ENCODE measurements around the gene LRRIQ1.

LRRIQ1 gene

GRCh38 chr12:85005615-85006014 is 30.5 kb upstream of the LRRIQ1 start:
- DNase-seq: no peak
- no peaks in the 10 kb centered on the region for H3K4me1 ChIP-seq (ENCODE audit: control insufficient read depth, insufficient read depth, low read length, poor library complexity, severe bottlenecking)

GRCh38 chr12:85006206-85006605 is 29.9 kb upstream of the LRRIQ1 start:
- Histone ChIP-seq H3K27me3 (replicated peaks; ENCODE audit: control insufficient read depth, insufficient read depth, low read length, poor library complexity, severe bottlenecking) (no peaks in the 10 kb centered on the region), H3K27ac (ENCODE audit: insufficient read depth, low read length, poor library complexity, severe bottlenecking) (no peak overlapping the region), H3K9me3 (ENCODE audit: control insufficient read depth, low read length) (no peaks in the 10 kb centered on the region), H3K36me3 (ENCODE audit: control insufficient read depth, insufficient read depth, low read length) (no peaks in the 10 kb centered on the region), H3K4me1 (ENCODE audit: control insufficient read depth, insufficient read depth, low read length, poor library complexity, severe bottlenecking) (no peaks in the 10 kb centered on the region), H3K4me3 (ENCODE audit: insufficient read depth, low read depth, low read length, poor library complexity, severe bottlenecking) (no peak overlapping the region)
- no peak for DNase-seq

More at GRCh38 chr12:85005615-85006014, 30.5 kb upstream of the LRRIQ1 start:
- H3K9me3 ChIP-seq (ENCODE audit: control insufficient read depth, low read length): no peaks in the 10 kb centered on the region
- H3K27ac ChIP-seq (ENCODE audit: insufficient read depth, low read length, poor library complexity, severe bottlenecking): no peak overlapping the region
- no peaks in the 10 kb centered on the region for H3K27me3 ChIP-seq (replicated peaks; ENCODE audit: control insufficient read depth, insufficient read depth, low read length, poor library complexity, severe bottlenecking)
- H3K36me3 ChIP-seq (ENCODE audit: control insufficient read depth, insufficient read depth, low read length): no peaks in the 10 kb centered on the region
- no peak overlapping the region for H3K4me3 ChIP-seq (ENCODE audit: insufficient read depth, low read depth, low read length, poor library complexity, severe bottlenecking)

GRCh38 chr12:85007836-85008235 is 28.3 kb upstream of the LRRIQ1 start:
- Histone ChIP-seq H3K4me3 (ENCODE audit: insufficient read depth, low read depth, low read length, poor library complexity, severe bottlenecking) (no peak overlapping the region), H3K27me3 (replicated peaks; ENCODE audit: control insufficient read depth, insufficient read depth, low read length, poor library complexity, severe bottlenecking) (no peaks in the 10 kb centered on the region), H3K36me3 (ENCODE audit: control insufficient read depth, insufficient read depth, low read length) (no peaks in the 10 kb centered on the region), H3K4me1 (ENCODE audit: control insufficient read depth, insufficient read depth, low read length, poor library complexity, severe bottlenecking) (no peaks in the 10 kb centered on the region), H3K27ac (ENCODE audit: insufficient read depth, low read length, poor library complexity, severe bottlenecking) (no peak overlapping the region), H3K9me3 (ENCODE audit: control insufficient read depth, low read length) (no peaks in the 10 kb centered on the region)
- no peak for DNase-seq

GRCh38 chr12:85016413-85016812 is 19.7 kb upstream of the LRRIQ1 start:
- Histone ChIP-seq H3K36me3 (ENCODE audit: control insufficient read depth, insufficient read depth, low read length) (no peaks in the 10 kb centered on the region), H3K4me3 (ENCODE audit: insufficient read depth, low read depth, low read length, poor library complexity, severe bottlenecking) (no peak overlapping the region), H3K27me3 (replicated peaks; ENCODE audit: control insufficient read depth, insufficient read depth, low read length, poor library complexity, severe bottlenecking) (no peaks in the 10 kb centered on the region), H3K27ac (ENCODE audit: insufficient read depth, low read length, poor library complexity, severe bottlenecking) (no peak overlapping the region), H3K9me3 (ENCODE audit: control insufficient read depth, low read length) (no peaks in the 10 kb centered on the region), H3K4me1 (ENCODE audit: control insufficient read depth, insufficient read depth, low read length, poor library complexity, severe bottlenecking) (no peaks in the 10 kb centered on the region)
- DNase-seq: no peak

GRCh38 chr12:85017133-85017532 is 19.0 kb upstream of the LRRIQ1 start:
- no peak overlapping the region for H3K27ac ChIP-seq (ENCODE audit: insufficient read depth, low read length, poor library complexity, severe bottlenecking)

GRCh38 chr12:85017618-85018017 is 18.5 kb upstream of the LRRIQ1 start:
- Histone ChIP-seq H3K27me3 (replicated peaks; ENCODE audit: control insufficient read depth, insufficient read depth, low read length, poor library complexity, severe bottlenecking) (no peaks in the 10 kb centered on the region), H3K9me3 (ENCODE audit: control insufficient read depth, low read length) (no peaks in the 10 kb centered on the region), H3K36me3 (ENCODE audit: control insufficient read depth, insufficient read depth, low read length) (no peaks in the 10 kb centered on the region), H3K27ac (ENCODE audit: insufficient read depth, low read length, poor library complexity, severe bottlenecking) (no peak overlapping the region), H3K4me3 (ENCODE audit: insufficient read depth, low read depth, low read length, poor library complexity, severe bottlenecking) (no peak overlapping the region), H3K4me1 (ENCODE audit: control insufficient read depth, insufficient read depth, low read length, poor library complexity, severe bottlenecking) (no peaks in the 10 kb centered on the region)
- DNase-seq: no peak

More at GRCh38 chr12:85017133-85017532, 19.0 kb upstream of the LRRIQ1 start:
- no peaks in the 10 kb centered on the region for H3K36me3 ChIP-seq (ENCODE audit: control insufficient read depth, insufficient read depth, low read length)
- H3K4me1 ChIP-seq (ENCODE audit: control insufficient read depth, insufficient read depth, low read length, poor library complexity, severe bottlenecking): no peaks in the 10 kb centered on the region
- no peak for DNase-seq
- H3K4me3 ChIP-seq (ENCODE audit: insufficient read depth, low read depth, low read length, poor library complexity, severe bottlenecking): no peak overlapping the region
- H3K9me3 ChIP-seq (ENCODE audit: control insufficient read depth, low read length): no peaks in the 10 kb centered on the region
- H3K27me3 ChIP-seq (replicated peaks; ENCODE audit: control insufficient read depth, insufficient read depth, low read length, poor library complexity, severe bottlenecking): no peaks in the 10 kb centered on the region

GRCh38 chr12:85018098-85018497 is 18.1 kb upstream of the LRRIQ1 start:
- no peaks in the 10 kb centered on the region for H3K27me3 ChIP-seq (replicated peaks; ENCODE audit: control insufficient read depth, insufficient read depth, low read length, poor library complexity, severe bottlenecking)
- H3K27ac ChIP-seq (ENCODE audit: insufficient read depth, low read length, poor library complexity, severe bottlenecking): no peak overlapping the region
- no peak for DNase-seq

GRCh38 chr12:85029456-85029855 is 6.7 kb upstream of the LRRIQ1 start:
- Histone ChIP-seq H3K4me1 (ENCODE audit: control insufficient read depth, insufficient read depth, low read length, poor library complexity, severe bottlenecking) (no peaks in the 10 kb centered on the region), H3K36me3 (ENCODE audit: control insufficient read depth, insufficient read depth, low read length) (no peaks in the 10 kb centered on the region), H3K27me3 (replicated peaks; ENCODE audit: control insufficient read depth, insufficient read depth, low read length, poor library complexity, severe bottlenecking) (no peaks in the 10 kb centered on the region), H3K9me3 (ENCODE audit: control insufficient read depth, low read length) (no peaks in the 10 kb centered on the region), H3K4me3 (ENCODE audit: insufficient read depth, low read depth, low read length, poor library complexity, severe bottlenecking) (no peak overlapping the region), H3K27ac (ENCODE audit: insufficient read depth, low read length, poor library complexity, severe bottlenecking) (no peak overlapping the region)
- DNase-seq: no peak

More at GRCh38 chr12:85018098-85018497, 18.1 kb upstream of the LRRIQ1 start:
- Histone ChIP-seq H3K4me1 (ENCODE audit: control insufficient read depth, insufficient read depth, low read length, poor library complexity, severe bottlenecking) (no peaks in the 10 kb centered on the region), H3K4me3 (ENCODE audit: insufficient read depth, low read depth, low read length, poor library complexity, severe bottlenecking) (no peak overlapping the region), H3K36me3 (ENCODE audit: control insufficient read depth, insufficient read depth, low read length) (no peaks in the 10 kb centered on the region), H3K9me3 (ENCODE audit: control insufficient read depth, low read length) (no peaks in the 10 kb centered on the region)

GRCh38 chr12:85036733-85037132 is 582 bp downstream of the LRRIQ1 start:
- no peaks in the 10 kb centered on the region for H3K27me3 ChIP-seq (replicated peaks; ENCODE audit: control insufficient read depth, insufficient read depth, low read length, poor library complexity, severe bottlenecking)
- no peak overlapping the region for H3K27ac ChIP-seq (ENCODE audit: insufficient read depth, low read length, poor library complexity, severe bottlenecking)
- no peak for DNase-seq
- H3K4me1 ChIP-seq (ENCODE audit: control insufficient read depth, insufficient read depth, low read length, poor library complexity, severe bottlenecking): peaks cover 2% of the 10 kb centered on the region
- H3K4me3 ChIP-seq (ENCODE audit: insufficient read depth, low read depth, low read length, poor library complexity, severe bottlenecking): no peak overlapping the region
- H3K9me3 ChIP-seq (ENCODE audit: control insufficient read depth, low read length): no peaks in the 10 kb centered on the region
- no peaks in the 10 kb centered on the region for H3K36me3 ChIP-seq (ENCODE audit: control insufficient read depth, insufficient read depth, low read length)

GRCh38 chr12:85041395-85041794 is 5.2 kb downstream of the LRRIQ1 start:
- DNase-seq: no peak
- no peaks in the 10 kb centered on the region for H3K9me3 ChIP-seq (ENCODE audit: control insufficient read depth, low read length)
- H3K4me1 ChIP-seq (ENCODE audit: control insufficient read depth, insufficient read depth, low read length, poor library complexity, severe bottlenecking): no peaks in the 10 kb centered on the region
- no peak overlapping the region for H3K27ac ChIP-seq (ENCODE audit: insufficient read depth, low read length, poor library complexity, severe bottlenecking)
- no peak overlapping the region for H3K4me3 ChIP-seq (ENCODE audit: insufficient read depth, low read depth, low read length, poor library complexity, severe bottlenecking)
- H3K27me3 ChIP-seq (replicated peaks; ENCODE audit: control insufficient read depth, insufficient read depth, low read length, poor library complexity, severe bottlenecking): no peaks in the 10 kb centered on the region
- no peaks in the 10 kb centered on the region for H3K36me3 ChIP-seq (ENCODE audit: control insufficient read depth, insufficient read depth, low read length)

GRCh38 chr12:85043829-85044228 is 7.7 kb downstream of the LRRIQ1 start:
- DNase-seq: no peak
- Histone ChIP-seq H3K4me3 (ENCODE audit: insufficient read depth, low read depth, low read length, poor library complexity, severe bottlenecking) (no peak overlapping the region), H3K4me1 (ENCODE audit: control insufficient read depth, insufficient read depth, low read length, poor library complexity, severe bottlenecking) (no peaks in the 10 kb centered on the region), H3K27me3 (replicated peaks; ENCODE audit: control insufficient read depth, insufficient read depth, low read length, poor library complexity, severe bottlenecking) (no peaks in the 10 kb centered on the region), H3K27ac (ENCODE audit: insufficient read depth, low read length, poor library complexity, severe bottlenecking) (no peak overlapping the region), H3K9me3 (ENCODE audit: control insufficient read depth, low read length) (no peaks in the 10 kb centered on the region), H3K36me3 (ENCODE audit: control insufficient read depth, insufficient read depth, low read length) (no peaks in the 10 kb centered on the region)
